ENCODE results near the gene CYBC1.

The CYBC1 gene

DNA sequence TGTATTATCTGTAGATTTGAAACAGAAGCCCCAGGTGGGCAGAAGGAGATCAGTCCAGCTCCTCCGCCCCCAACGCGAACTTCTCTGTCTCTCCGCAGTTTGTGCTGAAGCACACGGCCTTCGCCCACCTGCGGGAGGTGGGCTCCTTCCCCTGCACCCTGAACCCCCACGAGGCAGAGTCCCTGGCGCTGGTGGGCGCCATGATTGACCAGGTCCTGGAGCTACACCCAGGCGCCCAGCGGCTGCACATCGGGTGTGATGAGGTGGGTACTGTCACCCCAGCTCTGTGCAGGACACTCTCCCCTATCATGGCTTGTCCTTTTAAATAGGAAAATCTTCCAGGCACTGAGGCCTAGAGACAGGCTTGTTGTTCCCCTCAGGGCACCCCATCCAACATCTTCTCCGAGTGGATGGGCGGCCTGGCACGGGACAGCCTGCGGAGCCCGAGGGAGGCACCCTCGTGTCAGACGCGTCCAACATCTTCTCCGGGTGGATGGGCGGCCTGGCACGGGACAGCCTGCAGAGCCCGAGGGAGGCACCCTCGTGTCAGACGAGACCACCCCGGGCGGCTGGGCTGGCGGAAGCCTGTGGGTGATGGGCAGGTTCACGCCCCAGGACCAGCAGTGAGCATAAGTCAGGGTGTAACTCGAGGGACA, 16.9 kb downstream of the CYBC1 start:
- no peaks in the 10 kb centered on the region for H3K36me3 ChIP-seq (ENCODE audit: control insufficient read depth in 2 of 2, insufficient read depth in 2 of 2, low read length in 2 of 2)
- no peaks in the 10 kb centered on the region for H3K9me3 ChIP-seq (ENCODE audit: control insufficient read depth in 2 of 2, low read length in 2 of 2)
- H3K27me3 ChIP-seq (ENCODE audit: control insufficient read depth in 1 of 2, insufficient read depth in 2 of 2, low read length in 2 of 2), result no peaks in the 10 kb centered on the region
- H3K4me3 ChIP-seq (ENCODE audit: low read length in 2 of 2), result no peak overlapping the region
- H3K9ac ChIP-seq (ENCODE audit: low read length in 2 of 2), result no peak overlapping the region
- no peak overlapping the region for H3K27ac ChIP-seq (ENCODE audit: low read length)
- no peaks in the 10 kb centered on the region for H3K4me1 ChIP-seq (ENCODE audit: control insufficient read depth, insufficient read depth, low read length)

DNA sequence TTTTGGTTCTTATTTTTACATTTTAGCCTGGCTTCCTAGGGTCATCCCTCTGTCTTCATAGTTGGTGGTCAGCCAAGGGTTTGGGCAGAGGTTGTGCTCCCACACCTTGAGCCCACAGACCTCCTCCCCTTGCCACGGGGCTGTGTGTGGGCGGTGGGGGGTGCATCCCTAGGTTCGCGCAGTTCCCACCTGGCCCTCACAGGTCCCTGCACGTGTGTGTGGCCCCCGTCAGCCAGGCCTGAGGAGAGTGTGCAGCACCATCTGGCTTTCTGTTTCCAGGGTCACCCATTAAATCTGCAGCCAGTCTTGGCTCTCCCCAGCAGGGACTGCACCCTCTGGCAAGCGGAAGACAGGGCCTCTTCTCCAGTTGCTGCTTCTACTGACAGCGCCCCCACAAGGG, 18.5 kb downstream of the CYBC1 start:
- H3K36me3 ChIP-seq (ENCODE audit: control insufficient read depth in 2 of 2, insufficient read depth in 2 of 2, low read length in 2 of 2), result no peaks in the 10 kb centered on the region
- H3K4me3 ChIP-seq (ENCODE audit: low read length in 2 of 2), result no peak overlapping the region
- no peaks in the 10 kb centered on the region for H3K4me1 ChIP-seq (ENCODE audit: control insufficient read depth, insufficient read depth, low read length)
- H3K9me3 ChIP-seq (ENCODE audit: control insufficient read depth in 2 of 2, low read length in 2 of 2), result no peaks in the 10 kb centered on the region
- H3K27me3 ChIP-seq (ENCODE audit: control insufficient read depth in 1 of 2, insufficient read depth in 2 of 2, low read length in 2 of 2), result no peaks in the 10 kb centered on the region
- no peak overlapping the region for H3K27ac ChIP-seq (ENCODE audit: low read length)
- H3K9ac ChIP-seq (ENCODE audit: low read length in 2 of 2), result no peak overlapping the region

GRCh38 chr17:82429824-82430223, 20.7 kb downstream of the CYBC1 start:
- H3K4me3 ChIP-seq (ENCODE audit: low read length in 2 of 2), result no peak overlapping the region

GRCh38 chr17:82428546-82428945, 22.0 kb downstream of the CYBC1 start:
- no peaks in the 10 kb centered on the region for H3K4me1 ChIP-seq (ENCODE audit: control insufficient read depth, insufficient read depth, low read length)
- H3K4me3 ChIP-seq (ENCODE audit: low read length in 2 of 2), result no peak overlapping the region
- H3K9ac ChIP-seq (ENCODE audit: low read length in 2 of 2), result no peak overlapping the region
- H3K36me3 ChIP-seq (ENCODE audit: control insufficient read depth in 2 of 2, insufficient read depth in 2 of 2, low read length in 2 of 2), result no peaks in the 10 kb centered on the region
- H3K27me3 ChIP-seq (ENCODE audit: control insufficient read depth in 1 of 2, insufficient read depth in 2 of 2, low read length in 2 of 2), result no peaks in the 10 kb centered on the region
- H3K9me3 ChIP-seq (ENCODE audit: control insufficient read depth in 2 of 2, low read length in 2 of 2), result no peaks in the 10 kb centered on the region
- no peak overlapping the region for H3K27ac ChIP-seq (ENCODE audit: low read length)

More at GRCh38 chr17:82429824-82430223, 20.7 kb downstream of the CYBC1 start:
- H3K36me3 ChIP-seq (ENCODE audit: control insufficient read depth in 2 of 2, insufficient read depth in 2 of 2, low read length in 2 of 2), result no peaks in the 10 kb centered on the region
- H3K4me1 ChIP-seq (ENCODE audit: control insufficient read depth, insufficient read depth, low read length), result no peaks in the 10 kb centered on the region
- H3K27me3 ChIP-seq (ENCODE audit: control insufficient read depth in 1 of 2, insufficient read depth in 2 of 2, low read length in 2 of 2), result no peaks in the 10 kb centered on the region
- H3K27ac ChIP-seq (ENCODE audit: low read length), result no peak overlapping the region
- H3K9me3 ChIP-seq (ENCODE audit: control insufficient read depth in 2 of 2, low read length in 2 of 2), result no peaks in the 10 kb centered on the region
- no peak overlapping the region for H3K9ac ChIP-seq (ENCODE audit: low read length in 2 of 2)

DNA sequence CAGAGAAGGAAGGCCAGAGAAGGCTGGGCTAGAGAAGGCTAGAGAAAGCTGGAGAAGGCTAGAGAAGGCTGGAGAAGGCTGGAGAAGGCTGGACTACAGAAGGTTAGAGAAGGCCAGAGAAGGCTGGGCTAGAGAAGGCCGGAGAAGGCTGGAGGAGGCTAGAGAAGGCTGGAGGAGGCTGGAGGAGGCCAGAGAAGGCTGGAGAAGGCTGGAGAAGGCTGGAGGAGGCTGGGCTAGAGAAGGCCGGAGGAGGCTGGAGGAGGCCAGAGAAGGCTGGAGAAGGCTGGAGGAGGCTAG, 25.7 kb downstream of the CYBC1 start:
- no peaks in the 10 kb centered on the region for H3K4me1 ChIP-seq (ENCODE audit: control insufficient read depth, insufficient read depth, low read length)
- peaks cover 0 to 8% of the 10 kb centered on the region in 2 donors for H3K9me3 ChIP-seq (ENCODE audit: control insufficient read depth in 2 of 2, low read length in 2 of 2)
- H3K27ac ChIP-seq (ENCODE audit: low read length), result no peak overlapping the region
- H3K36me3 ChIP-seq (ENCODE audit: control insufficient read depth in 2 of 2, insufficient read depth in 2 of 2, low read length in 2 of 2), result peaks cover 4 to 8% of the 10 kb centered on the region in 2 donors
- H3K27me3 ChIP-seq (ENCODE audit: control insufficient read depth in 1 of 2, insufficient read depth in 2 of 2, low read length in 2 of 2), result no peaks in the 10 kb centered on the region
- H3K4me3 ChIP-seq (ENCODE audit: low read length in 2 of 2), result no peak overlapping the region
- no peak overlapping the region for H3K9ac ChIP-seq (ENCODE audit: low read length in 2 of 2)

- H3K9ac ChIP-seq (ENCODE audit: low read length in 2 of 2), result no peak overlapping the region
- H3K36me3 ChIP-seq (ENCODE audit: control insufficient read depth in 2 of 2, insufficient read depth in 2 of 2, low read length in 2 of 2), result peaks cover 4 to 8% of the 10 kb centered on the region in 2 donors
- no peak overlapping the region for H3K4me3 ChIP-seq (ENCODE audit: low read length in 2 of 2)
- H3K4me1 ChIP-seq (ENCODE audit: control insufficient read depth, insufficient read depth, low read length), result no peaks in the 10 kb centered on the region
- H3K9me3 ChIP-seq (ENCODE audit: control insufficient read depth in 2 of 2, low read length in 2 of 2), result peaks cover 0 to 8% of the 10 kb centered on the region in 2 donors
- H3K27me3 ChIP-seq (ENCODE audit: control insufficient read depth in 1 of 2, insufficient read depth in 2 of 2, low read length in 2 of 2), result no peaks in the 10 kb centered on the region
- H3K27ac ChIP-seq (ENCODE audit: low read length), result no peak overlapping the region
These were observed 26.3 kb downstream of the CYBC1 start for GRCh38 chr17:82424001-82424862.

GRCh38 chr17:82419540-82419939, 31.0 kb downstream of the CYBC1 start:
- peaks cover 4 to 8% of the 10 kb centered on the region in 2 donors for H3K36me3 ChIP-seq (ENCODE audit: control insufficient read depth in 2 of 2, insufficient read depth in 2 of 2, low read length in 2 of 2)
- H3K27me3 ChIP-seq (ENCODE audit: control insufficient read depth in 1 of 2, insufficient read depth in 2 of 2, low read length in 2 of 2), result no peaks in the 10 kb centered on the region
- no peak overlapping the region for H3K9ac ChIP-seq (ENCODE audit: low read length in 2 of 2)
- peaks cover 0 to 8% of the 10 kb centered on the region in 2 donors for H3K9me3 ChIP-seq (ENCODE audit: control insufficient read depth in 2 of 2, low read length in 2 of 2)
- H3K4me3 ChIP-seq (ENCODE audit: low read length in 2 of 2), result no peak overlapping the region
- peaks cover 8% of the 10 kb centered on the region for H3K4me1 ChIP-seq (ENCODE audit: control insufficient read depth, insufficient read depth, low read length)
- no peak overlapping the region for H3K27ac ChIP-seq (ENCODE audit: low read length)

DNA sequence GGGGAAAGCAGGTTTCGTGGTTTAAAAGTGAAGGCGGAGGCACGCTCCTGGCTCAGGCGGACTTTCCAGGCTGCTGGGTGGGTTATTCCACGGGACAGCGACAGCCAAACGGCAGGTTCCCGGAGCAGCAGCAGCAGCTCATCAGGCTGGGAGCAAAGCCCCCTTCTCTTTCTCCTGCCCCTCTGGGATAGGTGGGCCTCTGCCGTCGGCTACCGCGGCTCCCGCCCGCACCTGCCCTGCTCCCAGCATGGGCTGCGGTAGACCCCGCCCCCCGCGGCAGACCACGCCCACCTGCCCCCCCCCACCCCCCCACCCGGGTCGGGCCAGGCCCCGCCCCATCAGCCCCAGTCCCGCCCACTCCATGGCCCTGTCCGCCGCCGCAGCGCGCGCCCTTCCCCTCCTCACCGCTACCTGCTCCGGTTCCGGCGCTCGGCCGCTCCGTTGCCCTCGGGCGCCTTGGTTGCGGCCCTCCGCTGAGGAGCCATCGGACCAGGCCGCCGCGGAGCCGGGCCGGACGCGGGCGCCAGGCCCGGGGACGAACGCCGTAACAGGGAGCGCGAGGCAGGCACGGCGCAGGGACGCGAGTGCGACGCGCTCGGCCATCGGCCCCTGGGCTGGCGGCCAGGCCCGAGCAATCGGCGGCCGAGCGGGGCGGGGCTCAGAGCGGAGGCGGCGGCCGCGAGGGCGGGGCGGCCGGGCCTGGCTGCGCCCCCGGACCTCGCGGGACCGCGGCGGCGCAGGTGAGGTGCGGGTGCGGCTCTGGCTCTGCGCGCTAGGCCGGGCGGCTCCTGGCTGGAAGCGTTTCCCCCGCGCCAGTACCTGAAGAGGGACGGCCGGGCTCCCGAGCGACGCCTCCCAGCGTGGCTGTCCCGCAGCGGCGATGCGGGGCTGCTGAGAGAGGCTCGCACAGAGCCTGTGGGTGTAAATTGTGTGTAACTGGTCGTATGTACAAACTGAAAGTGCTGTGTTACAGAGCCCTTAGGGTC, 32.3 kb downstream of the CYBC1 start, which contains the start of the genes HEXD and OGFOD3:
HEXD (plus strand) TSS at position 347 of the 986 bp plus-strand sequence. CDS start 1,453 bp downstream, outside the sequence.
OGFOD3 (minus strand) TSS at position 586 of the 986 bp plus-strand sequence; CDS start at position 485, 101 bp downstream.
- Histone ChIP-seq H3K27me3 (ENCODE audit: control insufficient read depth in 1 of 2, insufficient read depth in 2 of 2, low read length in 2 of 2) (no peaks in the 10 kb centered on the region), H3K9ac (ENCODE audit: low read length in 2 of 2) (peak within 1 kb of the TSS; percentile 64 to 71), H3K4me3 (ENCODE audit: low read length in 2 of 2) (peak within 1 kb of the TSS; percentile 82 to 85), H3K4me1 (ENCODE audit: control insufficient read depth, insufficient read depth, low read length) (peaks cover 11% of the 10 kb centered on the region), H3K27ac (ENCODE audit: low read length) (no peak within 1 kb of the TSS), H3K36me3 (ENCODE audit: control insufficient read depth in 2 of 2, insufficient read depth in 2 of 2, low read length in 2 of 2) (peaks cover 4 to 8% of the 10 kb centered on the region in 2 donors), H3K9me3 (ENCODE audit: control insufficient read depth in 2 of 2, low read length in 2 of 2) (peaks cover 0 to 8% of the 10 kb centered on the region in 2 donors)

- peaks cover 11% of the 10 kb centered on the region for H3K4me1 ChIP-seq (ENCODE audit: control insufficient read depth, insufficient read depth, low read length)
- no peaks in the 10 kb centered on the region for H3K27me3 ChIP-seq (ENCODE audit: control insufficient read depth in 1 of 2, insufficient read depth in 2 of 2, low read length in 2 of 2)
- H3K9me3 ChIP-seq (ENCODE audit: control insufficient read depth in 2 of 2, low read length in 2 of 2), result no peaks in the 10 kb centered on the region
- no peak overlapping the region for H3K27ac ChIP-seq (ENCODE audit: low read length)
- H3K9ac ChIP-seq (ENCODE audit: low read length in 2 of 2), result no peak overlapping the region
- no peak overlapping the region for H3K4me3 ChIP-seq (ENCODE audit: low read length in 2 of 2)
- H3K36me3 ChIP-seq (ENCODE audit: control insufficient read depth in 2 of 2, insufficient read depth in 2 of 2, low read length in 2 of 2), result peaks cover 4 to 8% of the 10 kb centered on the region in 2 donors
These were observed 33.8 kb downstream of the CYBC1 start for GRCh38 chr17:82416771-82417170.

DNA sequence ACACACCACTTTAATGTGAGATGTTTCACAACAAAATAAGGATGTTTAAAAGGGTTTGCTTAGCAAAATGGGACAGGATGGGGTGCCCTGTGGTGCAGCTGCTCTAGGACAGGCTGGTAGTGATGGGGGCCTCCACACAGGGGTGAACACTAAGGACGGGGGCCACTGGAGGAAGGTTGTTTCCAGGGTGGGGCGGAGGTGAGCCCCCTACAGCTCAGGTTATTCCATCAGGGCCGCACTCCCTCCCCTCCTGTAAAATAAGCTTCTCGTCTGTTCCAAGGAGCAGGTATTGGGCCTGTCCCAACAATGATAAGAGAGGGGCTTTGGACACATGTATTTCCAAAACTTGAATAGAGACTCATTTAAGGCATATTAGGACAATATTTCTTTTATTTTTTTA, 34.3 kb downstream of the CYBC1 start:
- H3K27me3 ChIP-seq (ENCODE audit: control insufficient read depth in 1 of 2, insufficient read depth in 2 of 2, low read length in 2 of 2), result no peaks in the 10 kb centered on the region
- H3K4me3 ChIP-seq (ENCODE audit: low read length in 2 of 2), result no peak overlapping the region
- H3K9me3 ChIP-seq (ENCODE audit: control insufficient read depth in 2 of 2, low read length in 2 of 2), result no peaks in the 10 kb centered on the region

More for the DNA sequence above, 34.3 kb downstream of the CYBC1 start:
- peaks cover 4 to 8% of the 10 kb centered on the region in 2 donors for H3K36me3 ChIP-seq (ENCODE audit: control insufficient read depth in 2 of 2, insufficient read depth in 2 of 2, low read length in 2 of 2)
- peaks cover 11% of the 10 kb centered on the region for H3K4me1 ChIP-seq (ENCODE audit: control insufficient read depth, insufficient read depth, low read length)
- no peak overlapping the region for H3K9ac ChIP-seq (ENCODE audit: low read length in 2 of 2)
- H3K27ac ChIP-seq (ENCODE audit: low read length), result no peak overlapping the region
